HG02759 (cell line): ENCODE results near the gene KLF12.

Source experiments
- ATAC-seq: cut with Tn5 transposase; IDR thresholded peaks from one replicate; pipeline ENCODE4 v1.9.1; 2021; ENCODE audit warnings: mild to moderate bottlenecking, moderate library complexity; ENCODE audit not compliant: unreplicated experiment

Gene KLF12

GRCh38 chr13:74135326-74136083 is 1.3 kb upstream of the KLF12 start:
- peak; percentile 59 for ATAC-seq

- ATAC-seq: peak; percentile 32
Measured at GRCh38 chr13:74134777-74135325, 647 bp upstream of the KLF12 start.

GRCh38 chr13:74133657-74134201 is 475 bp downstream of the KLF12 start:
- ATAC-seq: peak; percentile 39

- no peak for ATAC-seq
Measured at GRCh38 chr13:74132776-74133656, 1.2 kb downstream of the KLF12 start.

GRCh38 chr13:74132152-74132775 is 1.9 kb downstream of the KLF12 start:
- ATAC-seq: no peak

GRCh38 chr13:74131227-74131626 is 3.0 kb downstream of the KLF12 start:
- no peak for ATAC-seq

GRCh38 chr13:74129500-74130191 is 4.6 kb downstream of the KLF12 start:
- ATAC-seq: no peak

GRCh38 chr13:74128156-74128767 is 5.9 kb downstream of the KLF12 start:
- ATAC-seq: no peak

GRCh38 chr13:74118328-74118727 is 15.9 kb downstream of the KLF12 start:
- no peak for ATAC-seq

- ATAC-seq: no peak
Measured at GRCh38 chr13:74117207-74117705, 16.9 kb downstream of the KLF12 start.

- ATAC-seq: no peak
Measured at GRCh38 chr13:74115133-74115532, 19.1 kb downstream of the KLF12 start.

- ATAC-seq: no peak
Measured at GRCh38 chr13:74114641-74115040, 19.6 kb downstream of the KLF12 start.

- no peak for ATAC-seq
Measured at GRCh38 chr13:74114202-74114601, 20.0 kb downstream of the KLF12 start.

GRCh38 chr13:74111901-74112824 is 22.0 kb downstream of the KLF12 start:
- ATAC-seq: no peak

GRCh38 chr13:74111399-74111798 is 22.8 kb downstream of the KLF12 start:
- ATAC-seq: no peak

- ATAC-seq: no peak
Measured at GRCh38 chr13:74110053-74110452, 24.2 kb downstream of the KLF12 start.

- no peak for ATAC-seq
Measured at GRCh38 chr13:74107598-74107997, 26.6 kb downstream of the KLF12 start.

- ATAC-seq: no peak
Measured at GRCh38 chr13:74105871-74106270, 28.3 kb downstream of the KLF12 start.
